Heart left ventricle (tissue), 16 donors: Measurements from ENCODE around the gene NBAS. TPM values are rescaled to one million over a fixed set of nuclear protein-coding genes. Genes with fewer than 3 reads are reported as not detected.

Experiments
- ATAC-seq, 4 donors: fragments of 200-7000 bp; cut with Tn5 transposase; one replicate each; pipeline ENCODE4 v1.9.1; 2020 to 2022; ENCODE audit warnings: moderate library complexity in 4 of 4, mild to moderate bottlenecking in 3 of 4, moderate number of reproducible peaks in 1 of 4
- DNase-seq, 5 donors: peaks; one replicate each; pipeline ENCODE4 v3.0.0-alpha.2; 2020
- H3K27ac ChIP-seq, 12 donors: fragments of 200-600 bp; sonication (generic) in 4 of 12; one replicate each; pipeline versions ENCODE4 v1.5.0 to v1.8.0; 2016 to 2022; ENCODE audit warnings: mild to moderate bottlenecking in 2 of 12
- H3K27me3 ChIP-seq, 9 donors: fragments of 200-600 bp; sonication (generic) in 2 of 9; one replicate each; pipeline versions ENCODE4 v1.5.1 to v1.8.0; 2016 to 2022; ENCODE audit warnings: mild to moderate bottlenecking in 3 of 9
- H3K36me3 ChIP-seq, 9 donors: fragments of 200-600 bp; sonication (generic) in 2 of 9; one replicate each; pipeline versions ENCODE4 v1.5.0 to v1.8.0; 2018 to 2022; ENCODE audit warnings: mild to moderate bottlenecking in 2 of 9
- H3K4me1 ChIP-seq, 12 donors: fragments of 200-600 bp; sonication (generic) in 4 of 12; one replicate each; pipeline versions ENCODE4 v1.5.0 to v1.8.0; 2016 to 2022; ENCODE audit warnings: mild to moderate bottlenecking in 3 of 12
- H3K4me3 ChIP-seq, 12 donors: fragments of 200-600 bp; sonication (generic) in 4 of 12; one replicate each; pipeline versions ENCODE4 v1.5.0 to v1.8.0; 2017 to 2022; ENCODE audit warnings: mild to moderate bottlenecking in 9 of 12, moderate library complexity in 4 of 12
- H3K9me3 ChIP-seq, 12 donors: fragments of 200-600 bp; sonication (generic) in 4 of 12; one replicate each; pipeline versions ENCODE4 v1.5.0 to v1.8.0; 2016 to 2022; ENCODE audit warnings: mild to moderate bottlenecking in 1 of 12
- POLR2A ChIP-seq, 2 donors: fragments of 450-650 bp; IDR thresholded peaks; one replicate each; pipeline ENCODE4 v1.6.1; 2017; ENCODE audit warnings: antibody characterized with exemption in 2 of 2, mild to moderate bottlenecking in 2 of 2, moderate library complexity in 2 of 2
- WGBS, 4 donors: extraction: QIAGEN DNeasy Blood & Tissue Kit in 2 of 4; methylation state at CpG; one replicate each; pipeline versions ENCODE4 v1.1.5 to v1.1.7; 2013 to 2018; 5-methylcytosine and 5-hydroxymethylcytosine counted together
- intact Hi-C, 10 donors: fragments of 100-400 bp; cut with DNase I; formaldehyde crosslinking; loops; one replicate each; pipeline versions ENCODE4 v1.11.1 to v1.14.2; 2022
- polyA plus RNA-seq, 2 donors: library from polyadenylated mRNA; stranded (reverse); fragments of 200-250 nt; gene quantifications; one replicate each; pipeline ENCODE4 v1.2.3, GENCODE V29; 2013
- total RNA-seq, 9 donors: library from RNA; depleted of rRNA in 2 of 9; stranded (reverse); fragments of >200 nt in 2 of 9; fragmentation: NEBNext Ultra II Directional in 3 of 9; extraction: Animal tissue kit (Norgen Biotek cat#: 25700) in 3 of 9; gene quantifications; one replicate each; pipeline versions ENCODE4 v1.1.0 to v1.2.4, GENCODE V29; 2016 to 2023
- TF ChIP-seq, protein P1 (sequence below), 12 donors: fragments of 200-600 bp; sonication (generic) in 4 of 12; IDR thresholded peaks; one replicate each; pipeline versions ENCODE4 v1.5.0 to v1.8.0; 2018 to 2022; ENCODE audit warnings: antibody characterized with exemption in 12 of 12, mild to moderate bottlenecking in 5 of 12
- donor health status: ischemic (EF 13 %, LVEDD 7.1; RV severe dilation, severe dysfunction).
- donor health status: healthy with polysubstance abuse.
- donor health status: DM: no; HTN: yes; CAD: no.
- donor health status: DM: no; HTN: no; CAD: no.
- donor health status: ischemic (EF 25% LVEDD 6.9; RV normal size, moderate dysfunction).
- donor health status: ischemic (EF 25% LVEDD 5.7; RV mildly dilated, moderate dysfunction).
- donor health status: healthy.
- donor health status: DM: yes; HTN: yes; CAD: no.
- donor health status: ischemic (EF 35%, LVEDD 5.7; RV mildly dilated, moderate dysfunction).
- donor health status: nonischemic (EF 11% LVEDD 7.7; RV severe dilation, severe dysfunction).
- donor health status: DM: yes; HTN: yes; CAD: no.
- donor health status: PGD.
- donor health status: ischemic (EF 29% LVEDD 5.4; RV normal size, mild dysfunction).
- donor health status: nonischemic (EF 23%, LVEDD 6.1; RV moderate dilation, normal function).

Gene NBAS
- total and polyA plus RNA-seq, 11 donors, result 23.1 to 63.0 (median 50.5) TPM

- TF ChIP-seq POLR2A (IDR thresholded peaks at IDR 0.05), result no peak
- TF ChIP-seq, protein P1, sequence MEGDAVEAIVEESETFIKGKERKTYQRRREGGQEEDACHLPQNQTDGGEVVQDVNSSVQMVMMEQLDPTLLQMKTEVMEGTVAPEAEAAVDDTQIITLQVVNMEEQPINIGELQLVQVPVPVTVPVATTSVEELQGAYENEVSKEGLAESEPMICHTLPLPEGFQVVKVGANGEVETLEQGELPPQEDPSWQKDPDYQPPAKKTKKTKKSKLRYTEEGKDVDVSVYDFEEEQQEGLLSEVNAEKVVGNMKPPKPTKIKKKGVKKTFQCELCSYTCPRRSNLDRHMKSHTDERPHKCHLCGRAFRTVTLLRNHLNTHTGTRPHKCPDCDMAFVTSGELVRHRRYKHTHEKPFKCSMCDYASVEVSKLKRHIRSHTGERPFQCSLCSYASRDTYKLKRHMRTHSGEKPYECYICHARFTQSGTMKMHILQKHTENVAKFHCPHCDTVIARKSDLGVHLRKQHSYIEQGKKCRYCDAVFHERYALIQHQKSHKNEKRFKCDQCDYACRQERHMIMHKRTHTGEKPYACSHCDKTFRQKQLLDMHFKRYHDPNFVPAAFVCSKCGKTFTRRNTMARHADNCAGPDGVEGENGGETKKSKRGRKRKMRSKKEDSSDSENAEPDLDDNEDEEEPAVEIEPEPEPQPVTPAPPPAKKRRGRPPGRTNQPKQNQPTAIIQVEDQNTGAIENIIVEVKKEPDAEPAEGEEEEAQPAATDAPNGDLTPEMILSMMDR (IDR thresholded peaks at IDR 0.05), result no peak
- Histone ChIP-seq H3K36me3 (peaks cover 0 to 67% (median 41%) of the 10 kb centered on the region in 9 donors), H3K27ac (no peak overlapping the region), H3K4me3 (no peak overlapping the region), H3K9me3 (no peaks in the 10 kb centered on the region), H3K4me1 (no peaks in the 10 kb centered on the region), H3K27me3 (no peaks in the 10 kb centered on the region)
- intact Hi-C loops, result no loop called here
- DNase-seq, result no peak
- 84 to 91% (median 91%) methylated on average over 2 of the region's 2 CpGs for WGBS, 4 donors
- no peak for ATAC-seq
Measured at GRCh38 chr2:15303874-15304273, 257.3 kb downstream of the NBAS start.

GRCh38 chr2:15302154-15302553 lies 259.0 kb downstream of the NBAS start:
- no peak overlapping the region for H3K4me3 ChIP-seq
- 55 to 66% (median 63%) methylated on average over 3 of the region's 3 CpGs for WGBS, 4 donors
- no peak overlapping the region for H3K27ac ChIP-seq
- no peak for DNase-seq
- ATAC-seq, result peak in 2 of 4 donors; percentile 57 to 63
- no peaks in the 10 kb centered on the region for H3K27me3 ChIP-seq
- no peak for TF ChIP-seq POLR2A (IDR thresholded peaks at IDR 0.05)
- TF ChIP-seq, protein P1 (IDR thresholded peaks at IDR 0.05), result no peak
- no peaks in the 10 kb centered on the region for H3K9me3 ChIP-seq
- intact Hi-C loops, result no loop called here
- no peaks in the 10 kb centered on the region for H3K4me1 ChIP-seq
- H3K36me3 ChIP-seq, result peaks cover 0 to 60% (median 28%) of the 10 kb centered on the region in 9 donors

- H3K36me3 ChIP-seq, result peaks cover 0 to 60% (median 26%) of the 10 kb centered on the region in 9 donors
- 65 to 80% (median 75%) methylated on average over 11 of the region's 11 CpGs for WGBS, 4 donors
- TF ChIP-seq, protein P1 (IDR thresholded peaks at IDR 0.05), result no peak
- no peaks in the 10 kb centered on the region for H3K27me3 ChIP-seq
- intact Hi-C loops, result no loop called here
- ATAC-seq (no peak), DNase-seq (no peak)
- no peak overlapping the region for H3K27ac ChIP-seq
- H3K4me1 ChIP-seq, result no peaks in the 10 kb centered on the region
- no peak overlapping the region for H3K4me3 ChIP-seq
- H3K9me3 ChIP-seq, result no peaks in the 10 kb centered on the region
Measured at GRCh38 chr2:15300624-15301573, 260.2 kb downstream of the NBAS start.

DNA sequence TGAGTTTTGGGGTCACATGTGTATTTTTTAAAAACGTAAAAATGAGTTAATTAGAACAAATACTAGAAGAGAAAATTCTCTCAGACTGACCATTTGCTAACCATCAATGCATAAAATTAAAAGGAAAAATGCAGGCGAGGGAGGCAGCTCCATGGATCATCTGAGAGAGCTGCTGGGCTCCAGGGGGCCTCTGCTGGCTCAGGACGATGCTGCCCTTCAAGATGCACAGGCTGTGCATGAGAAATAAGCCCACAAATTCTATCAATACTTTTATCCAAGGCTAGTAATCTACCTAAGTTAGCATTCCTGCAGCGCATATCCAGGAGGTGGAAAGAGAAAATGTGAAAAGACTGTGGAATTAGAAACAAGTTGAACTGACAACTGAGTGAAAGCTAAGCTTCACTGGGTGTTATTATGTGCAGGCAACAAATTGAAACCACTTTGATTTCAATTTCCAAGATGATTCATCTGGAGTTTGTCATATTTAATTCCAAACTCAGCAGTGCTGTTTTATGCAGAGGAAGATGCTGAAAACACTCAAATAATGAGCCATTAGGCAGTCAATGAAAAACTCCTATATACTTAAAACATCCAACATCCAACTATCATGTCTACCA lies 261.1 kb downstream of the NBAS start:
- Histone ChIP-seq H3K4me3 (no peak overlapping the region), H3K36me3 (peaks cover 0 to 61% (median 18%) of the 10 kb centered on the region in 9 donors), H3K9me3 (no peaks in the 10 kb centered on the region), H3K4me1 (no peaks in the 10 kb centered on the region), H3K27me3 (no peaks in the 10 kb centered on the region), H3K27ac (no peak overlapping the region)
- no peak for DNase-seq
- TF ChIP-seq, protein P1 (IDR thresholded peaks at IDR 0.05), result no peak
- TF ChIP-seq POLR2A (IDR thresholded peaks at IDR 0.05), result no peak
- 90 to 96% (median 95%) methylated on average over 4 of the region's 4 CpGs for WGBS, 4 donors
- ATAC-seq, result no peak
- intact Hi-C loops, result no loop called here
